ENCODE measurements around the gene ACKR2.

ACKR2 gene

GRCh38 chr3:42799376-42799775, 9.9 kb upstream of the ACKR2 start:
- TF ChIP-seq ZSCAN18 (tag by site-specific recombination; IDR thresholded peaks at IDR 0.05) (no peak), ZNF571 (tag by site-specific recombination; IDR thresholded peaks at IDR 0.05) (no peak), ZNF23 (tag by site-specific recombination; IDR thresholded peaks at IDR 0.05; ENCODE audit: borderline replicate concordance) (no peak), ZNF785 (tag by site-specific recombination; IDR thresholded peaks at IDR 0.05) (no peak), PRDM4 (tag by site-specific recombination; IDR thresholded peaks at IDR 0.05) (no peak), ZEB2 (tag by site-specific recombination; IDR thresholded peaks at IDR 0.05) (no peak), ZNF639 (tag by site-specific recombination; IDR thresholded peaks at IDR 0.05) (no peak), ZNF529 (tag by site-specific recombination; IDR thresholded peaks at IDR 0.05; ENCODE audit: insufficient replicate concordance) (no peak), ZNF366 (tag by site-specific recombination; conservative IDR thresholded peaks at IDR 0.05) (no peak), ZNF184 (tag by site-specific recombination; IDR thresholded peaks at IDR 0.05) (no peak)
- ChIA-PET CTCF (interaction anchor here (0.6 kb wide), 2 partner anchors 16 to 1238 kb away, joined by 3 read pairs; no protein-coding TSS in a partner anchor), POLR2A (no interaction called here)
- no peak overlapping the region for H3K27ac ChIP-seq (ENCODE audit: extremely low read depth, low read depth, low read length)
- H3K36me3 ChIP-seq (ENCODE audit: control insufficient read depth in 2 of 2, insufficient read depth in 1 of 2, low read length in 2 of 2), result no peaks in the 10 kb centered on the region
- no peaks in the 10 kb centered on the region for H3K9me3 ChIP-seq (ENCODE audit: control insufficient read depth, insufficient read depth, low read depth, low read length)
- peaks cover 6% of the 10 kb centered on the region for H3K4me1 ChIP-seq (ENCODE audit: control insufficient read depth, insufficient read depth, low read length)
- no peak overlapping the region for H3K4me3 ChIP-seq (ENCODE audit: low read depth, low read length)

GRCh38 chr3:42800251-42800650, 9.0 kb upstream of the ACKR2 start:
- Histone ChIP-seq H3K27ac (ENCODE audit: extremely low read depth, low read depth, low read length) (no peak overlapping the region), H3K4me3 (ENCODE audit: low read depth, low read length) (no peak overlapping the region), H3K9me3 (ENCODE audit: control insufficient read depth, insufficient read depth, low read depth, low read length) (no peaks in the 10 kb centered on the region), H3K36me3 (ENCODE audit: control insufficient read depth in 2 of 2, insufficient read depth in 1 of 2, low read length in 2 of 2) (no peaks in the 10 kb centered on the region), H3K4me1 (ENCODE audit: control insufficient read depth, insufficient read depth, low read length) (peaks cover 6% of the 10 kb centered on the region)
- POLR2A ChIA-PET, result no interaction called here
- TF ChIP-seq ZNF549 (tag by site-specific recombination; IDR thresholded peaks at IDR 0.05) (no peak), ZNF223 (tag by site-specific recombination; IDR thresholded peaks at IDR 0.05) (no peak), KLF10 (tag by site-specific recombination; IDR thresholded peaks at IDR 0.05) (no peak), ZNF112 (tag by site-specific recombination; IDR thresholded peaks at IDR 0.05) (no peak), PBX3 (CRISPR knock-in tag; IDR thresholded peaks at IDR 0.05) (no peak), ZNF449 (tag by site-specific recombination; IDR thresholded peaks at IDR 0.05) (no peak), ZNF202 (tag by site-specific recombination; IDR thresholded peaks at IDR 0.05; ENCODE audit: borderline replicate concordance) (no peak)
- CTCF ChIA-PET, result interaction anchor here (0.6 kb wide), 1 partner anchor 252 kb away, joined by 4 read pairs; no protein-coding TSS in a partner anchor

Measured in HEK293 (cell line).